Measurements from ENCODE around the gene UBXN11.

The UBXN11 gene

DNA sequence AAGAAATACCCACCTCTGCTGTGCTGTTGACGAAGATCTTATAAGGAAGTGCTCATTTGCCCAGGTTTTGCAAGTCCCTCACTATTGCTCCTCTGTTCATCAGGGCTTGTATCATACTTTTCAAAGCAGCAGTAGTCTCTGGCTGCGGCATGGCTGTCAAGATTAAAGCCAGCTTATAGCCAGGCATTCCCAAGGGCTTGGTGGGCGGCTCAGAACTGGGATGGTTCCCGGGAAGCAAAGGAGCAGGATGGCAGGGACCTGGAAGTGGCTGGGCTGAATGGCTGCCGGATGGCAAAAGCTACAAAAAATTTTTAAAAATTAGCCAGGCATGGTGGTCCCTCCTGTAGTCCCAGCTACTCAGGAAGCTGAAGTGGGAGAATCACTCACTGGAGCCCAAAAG lies 43.2 kb downstream of the UBXN11 start:
- no peak for DNase-seq

DNA sequence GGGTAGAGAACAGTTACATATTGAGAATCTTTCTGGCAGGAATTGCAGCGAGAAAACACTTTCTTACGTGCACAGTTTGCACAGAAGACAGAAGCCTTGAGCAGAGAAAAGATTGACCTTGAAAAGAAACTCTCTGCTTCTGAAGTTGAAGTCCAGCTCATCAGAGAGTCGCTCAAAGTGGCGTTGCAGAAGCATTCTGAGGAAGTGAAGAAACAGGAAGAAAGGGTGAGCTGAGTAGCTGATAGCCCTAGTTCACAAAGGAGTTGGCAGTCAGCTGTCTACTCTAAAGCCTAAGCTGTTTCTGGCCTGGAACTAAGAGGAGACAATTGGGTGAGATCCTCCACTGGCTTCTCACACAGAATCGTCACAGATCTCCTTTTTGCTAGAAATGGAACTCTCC lies 46.9 kb downstream of the UBXN11 start:
- no peak for DNase-seq

GRCh38 chr1:26259005-26259404 lies 47.4 kb downstream of the UBXN11 start:
- no peak for DNase-seq

DNA sequence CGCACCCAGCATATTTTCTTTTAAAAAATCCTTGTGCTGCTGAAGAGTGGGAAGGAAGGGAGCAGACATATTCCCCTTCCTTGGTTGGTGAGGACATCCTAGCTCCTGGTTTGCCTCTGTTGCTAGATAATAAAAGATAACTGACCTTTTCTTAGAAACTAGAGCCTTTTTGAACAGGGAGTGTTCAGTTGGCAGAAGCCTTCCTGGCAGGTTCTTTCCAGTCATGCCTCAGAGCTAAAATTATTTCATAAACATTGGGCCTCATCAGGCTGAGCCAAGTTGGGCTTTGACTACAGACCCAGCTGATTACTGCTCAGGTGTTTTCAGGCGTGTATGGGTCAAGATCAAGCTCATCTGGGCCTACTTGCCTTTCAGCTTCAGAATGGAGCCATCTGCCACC lies 49.2 kb downstream of the UBXN11 start:
- no peak for DNase-seq

GRCh38 chr1:26254404-26254803 lies 52.0 kb downstream of the UBXN11 start:
- no peak for DNase-seq

- no peak for DNase-seq
Measured at GRCh38 chr1:26252718-26253117, 53.7 kb downstream of the UBXN11 start.

GRCh38 chr1:26239936-26240335 lies 66.5 kb downstream of the UBXN11 start:
- DNase-seq: no peak

- DNase-seq: no peak
Measured at GRCh38 chr1:26237230-26237966, 69.0 kb downstream of the UBXN11 start.

GRCh38 chr1:26234644-26235370 lies 71.6 kb downstream of the UBXN11 start:
- DNase-seq: no peak

GRCh38 chr1:26233903-26234643 lies 72.4 kb downstream of the UBXN11 start, which contains the start of gene CEP85:
Gene CEP85 (plus strand): TSS chr1:26234200. CDS start chr1:26239784, 5,584 bp downstream.
- DNase-seq: peak; percentile 69

Data from SIG-M5 (cell line).